HAP-1 (cell line): ENCODE results near the gene TRPM1.

Experiments
- DNase-seq, 2 experiments: peaks; one replicate each; pipeline ENCODE4 v3.0.0-alpha.2; 2016 to 2020; ENCODE audit warnings: low spot score in 2 of 2
- H3K27me3 ChIP-seq: fragments of 250-450 bp; sonication (Bioruptor Pico); 2 replicates; pipeline ENCODE4 v1.5.1; 2020; ENCODE audit warnings: low read depth, mild to moderate bottlenecking, moderate library complexity
- H3K36me3 ChIP-seq: fragments of 250-450 bp; sonication (Bioruptor Pico); replicated peaks from 2 replicates; pipeline ENCODE4 v1.5.1; 2020; ENCODE audit warnings: mild to moderate bottlenecking
- H3K4me1 ChIP-seq: fragments of 250-450 bp; sonication (Bioruptor Pico); 2 replicates; pipeline ENCODE4 v1.5.1; 2020; ENCODE audit warnings: mild to moderate bottlenecking
- H3K4me3 ChIP-seq: fragments of 250-450 bp; sonication (Bioruptor Pico); 2 replicates; pipeline ENCODE4 v1.5.1; 2020; ENCODE audit warnings: mild to moderate bottlenecking, moderate library complexity
- H3K9me3 ChIP-seq: fragments of 250-450 bp; sonication (Bioruptor Pico); 2 replicates; pipeline ENCODE4 v1.5.1; 2020; ENCODE audit warnings: mild to moderate bottlenecking, moderate library complexity
- in situ Hi-C: fragments of 300-500 bp; cut with MboI; formaldehyde crosslinking; loops from 3 replicates; pipeline ENCODE4 v1.14.3; 2020; ENCODE audit warnings: low sequenced_read_pairs, inconsistent platforms, mixed read lengths

Gene TRPM1

GRCh38 chr15:31085359-31085758, 16.2 kb downstream of the TRPM1 start:
- in situ Hi-C loops: no loop called here

GRCh38 chr15:31084176-31084575, 17.3 kb downstream of the TRPM1 start:
- in situ Hi-C loops: no loop called here

More at GRCh38 chr15:31085359-31085758, 16.2 kb downstream of the TRPM1 start:
- no peaks in the 10 kb centered on the region for H3K36me3 ChIP-seq
- H3K27me3 ChIP-seq: no peaks in the 10 kb centered on the region
- H3K4me1 ChIP-seq: no peaks in the 10 kb centered on the region
- H3K4me3 ChIP-seq: no peak overlapping the region
- no peak for DNase-seq
- H3K9me3 ChIP-seq: no peaks in the 10 kb centered on the region

GRCh38 chr15:31083370-31083780, 18.1 kb downstream of the TRPM1 start:
- Histone ChIP-seq H3K4me3 (no peak overlapping the region), H3K9me3 (no peaks in the 10 kb centered on the region), H3K36me3 (no peaks in the 10 kb centered on the region), H3K27me3 (no peaks in the 10 kb centered on the region), H3K4me1 (no peaks in the 10 kb centered on the region)
- in situ Hi-C loops: no loop called here
- no peak for DNase-seq

More at GRCh38 chr15:31084176-31084575, 17.3 kb downstream of the TRPM1 start:
- Histone ChIP-seq H3K4me3 (no peak overlapping the region), H3K9me3 (no peaks in the 10 kb centered on the region), H3K4me1 (no peaks in the 10 kb centered on the region), H3K36me3 (no peaks in the 10 kb centered on the region), H3K27me3 (no peaks in the 10 kb centered on the region)
- no peak for DNase-seq

- no peaks in the 10 kb centered on the region for H3K27me3 ChIP-seq
- no peaks in the 10 kb centered on the region for H3K36me3 ChIP-seq
- H3K4me3 ChIP-seq: no peak overlapping the region
- no peak for DNase-seq
- in situ Hi-C loops: no loop called here
- H3K9me3 ChIP-seq: no peaks in the 10 kb centered on the region
- no peaks in the 10 kb centered on the region for H3K4me1 ChIP-seq
These were observed 18.7 kb downstream of the TRPM1 start for GRCh38 chr15:31082771-31083369.

- no peak overlapping the region for H3K4me3 ChIP-seq
- H3K9me3 ChIP-seq: no peaks in the 10 kb centered on the region
- no peaks in the 10 kb centered on the region for H3K27me3 ChIP-seq
- in situ Hi-C loops: no loop called here
- no peak for DNase-seq
- peaks cover 3% of the 10 kb centered on the region; the same call in 1 of the 2 replicates for H3K4me1 ChIP-seq
- H3K36me3 ChIP-seq: no peaks in the 10 kb centered on the region
These were observed 19.8 kb downstream of the TRPM1 start for GRCh38 chr15:31081588-31082250.

GRCh38 chr15:31081056-31081455, 20.5 kb downstream of the TRPM1 start:
- Histone ChIP-seq H3K27me3 (no peaks in the 10 kb centered on the region), H3K4me3 (no peak overlapping the region), H3K4me1 (peaks cover 3% of the 10 kb centered on the region; the same call in 1 of the 2 replicates), H3K9me3 (no peaks in the 10 kb centered on the region), H3K36me3 (no peaks in the 10 kb centered on the region)
- in situ Hi-C loops: no loop called here
- DNase-seq: no peak

- Histone ChIP-seq H3K4me3 (no peak overlapping the region), H3K9me3 (no peaks in the 10 kb centered on the region), H3K36me3 (no peaks in the 10 kb centered on the region), H3K4me1 (peaks cover 3% of the 10 kb centered on the region; the same call in 1 of the 2 replicates), H3K27me3 (no peaks in the 10 kb centered on the region)
- in situ Hi-C loops: no loop called here
- DNase-seq: peak in 1 of 2 experiments; percentile 75
These were observed 20.9 kb downstream of the TRPM1 start for GRCh38 chr15:31080591-31081014.

- no peaks in the 10 kb centered on the region for H3K9me3 ChIP-seq
- H3K4me1 ChIP-seq: peaks cover 3% of the 10 kb centered on the region; the same call in 1 of the 2 replicates
- H3K4me3 ChIP-seq: no peak overlapping the region
- no peak for DNase-seq
- no peaks in the 10 kb centered on the region for H3K36me3 ChIP-seq
- in situ Hi-C loops: no loop called here
- no peaks in the 10 kb centered on the region for H3K27me3 ChIP-seq
These were observed 22.0 kb downstream of the TRPM1 start for GRCh38 chr15:31079519-31079918.

GRCh38 chr15:31078471-31078870, 23.1 kb downstream of the TRPM1 start:
- Histone ChIP-seq H3K9me3 (no peaks in the 10 kb centered on the region), H3K4me1 (peaks cover 3% of the 10 kb centered on the region; the same call in 1 of the 2 replicates), H3K27me3 (no peaks in the 10 kb centered on the region), H3K36me3 (no peaks in the 10 kb centered on the region), H3K4me3 (no peak overlapping the region)
- DNase-seq: no peak
- in situ Hi-C loops: no loop called here

GRCh38 chr15:31077941-31078340, 23.6 kb downstream of the TRPM1 start:
- Histone ChIP-seq H3K9me3 (no peaks in the 10 kb centered on the region), H3K36me3 (no peaks in the 10 kb centered on the region), H3K4me1 (peaks cover 3% of the 10 kb centered on the region; the same call in 1 of the 2 replicates), H3K27me3 (no peaks in the 10 kb centered on the region), H3K4me3 (no peak overlapping the region)
- DNase-seq: no peak
- in situ Hi-C loops: no loop called here

GRCh38 chr15:31077181-31077580, 24.3 kb downstream of the TRPM1 start:
- Histone ChIP-seq H3K4me1 (peaks cover 3% of the 10 kb centered on the region; the same call in 1 of the 2 replicates), H3K9me3 (no peaks in the 10 kb centered on the region), H3K4me3 (no peak overlapping the region), H3K36me3 (no peaks in the 10 kb centered on the region), H3K27me3 (no peaks in the 10 kb centered on the region)
- in situ Hi-C loops: no loop called here
- DNase-seq: no peak

- Histone ChIP-seq H3K27me3 (no peaks in the 10 kb centered on the region), H3K36me3 (no peaks in the 10 kb centered on the region), H3K4me1 (peaks cover 3% of the 10 kb centered on the region; the same call in 1 of the 2 replicates), H3K4me3 (no peak overlapping the region), H3K9me3 (no peaks in the 10 kb centered on the region)
- in situ Hi-C loops: no loop called here
- no peak for DNase-seq
These were observed 27.2 kb downstream of the TRPM1 start for GRCh38 chr15:31074321-31074720.

GRCh38 chr15:31070867-31071266, 30.7 kb downstream of the TRPM1 start:
- Histone ChIP-seq H3K36me3 (no peaks in the 10 kb centered on the region), H3K4me1 (no peaks in the 10 kb centered on the region), H3K27me3 (no peaks in the 10 kb centered on the region), H3K4me3 (no peak overlapping the region), H3K9me3 (no peaks in the 10 kb centered on the region)
- in situ Hi-C loops: no loop called here
- DNase-seq: no peak

GRCh38 chr15:31069360-31070000, 32.0 kb downstream of the TRPM1 start:
- H3K9me3 ChIP-seq: no peaks in the 10 kb centered on the region
- DNase-seq: no peak
- no peaks in the 10 kb centered on the region for H3K4me1 ChIP-seq
- in situ Hi-C loops: no loop called here
- no peak overlapping the region for H3K4me3 ChIP-seq
- H3K36me3 ChIP-seq: no peaks in the 10 kb centered on the region
- no peaks in the 10 kb centered on the region for H3K27me3 ChIP-seq
